ENCODE measurements around the gene SLC2A13. TPM values are rescaled to one million over a fixed set of nuclear protein-coding genes. Genes with fewer than 3 reads are reported as not detected.

The SLC2A13 gene
- 1 to 10 TPM; 4.9 to 5.6 TPM for total RNA-seq

GRCh38 chr12:40105515-40106201 lies at the start of gene SLC2A13:
Gene SLC2A13, minus strand, starts transcription at chr12:40106081. Its CDS starts 273 bp downstream, at chr12:40105808.
- peaks cover 39% of the 10 kb centered on the region for H3K4me1 Mint-ChIP-seq
- H3K27ac Mint-ChIP-seq, result peak within 1 kb of the TSS; percentile 57

GRCh38 chr12:40154381-40154780 lies 48.5 kb upstream of the SLC2A13 start:
- no peak for DNase-seq
- H3K36me3 Mint-ChIP-seq, result no peaks in the 10 kb centered on the region
- H3K9me3 Mint-ChIP-seq, result no peaks in the 10 kb centered on the region
- no peak overlapping the region for H3K4me3 Mint-ChIP-seq
- no peaks in the 10 kb centered on the region for H3K4me1 Mint-ChIP-seq
- H3K27me3 Mint-ChIP-seq, result peaks cover 25% of the 10 kb centered on the region
- H3K27ac Mint-ChIP-seq, result no peak overlapping the region

More at GRCh38 chr12:40105515-40106201, at the start of gene SLC2A13:
- Mint-ChIP-seq H3K36me3 (peaks cover 2% of the 10 kb centered on the region), H3K27me3 (peaks cover 20% of the 10 kb centered on the region), H3K9me3 (no peaks in the 10 kb centered on the region), H3K4me3 (peak within 1 kb of the TSS; percentile 84)
- DNase-seq, result peak; percentile 81

GRCh38 chr12:40153432-40153831 lies 47.6 kb upstream of the SLC2A13 start:
- H3K27me3 Mint-ChIP-seq, result peaks cover 25% of the 10 kb centered on the region
- no peak overlapping the region for H3K4me3 Mint-ChIP-seq
- no peaks in the 10 kb centered on the region for H3K36me3 Mint-ChIP-seq
- no peaks in the 10 kb centered on the region for H3K4me1 Mint-ChIP-seq
- no peak for DNase-seq
- no peaks in the 10 kb centered on the region for H3K9me3 Mint-ChIP-seq
- no peak overlapping the region for H3K27ac Mint-ChIP-seq

- H3K27ac Mint-ChIP-seq, result no peak overlapping the region
- H3K9me3 Mint-ChIP-seq, result no peaks in the 10 kb centered on the region
- peaks cover 23% of the 10 kb centered on the region for H3K27me3 Mint-ChIP-seq
- peak; percentile 19 for DNase-seq
- no peak overlapping the region for H3K4me3 Mint-ChIP-seq
- no peaks in the 10 kb centered on the region for H3K36me3 Mint-ChIP-seq
- no peaks in the 10 kb centered on the region for H3K4me1 Mint-ChIP-seq
These were observed 47.0 kb upstream of the SLC2A13 start for GRCh38 chr12:40152783-40153383.

- no peak overlapping the region for H3K4me3 Mint-ChIP-seq
- H3K36me3 Mint-ChIP-seq, result no peaks in the 10 kb centered on the region
- H3K27me3 Mint-ChIP-seq, result peaks cover 14% of the 10 kb centered on the region
- H3K27ac Mint-ChIP-seq, result no peak overlapping the region
- no peak for DNase-seq
- no peaks in the 10 kb centered on the region for H3K9me3 Mint-ChIP-seq
- H3K4me1 Mint-ChIP-seq, result no peaks in the 10 kb centered on the region
These were observed 43.9 kb upstream of the SLC2A13 start for GRCh38 chr12:40149673-40150260.

GRCh38 chr12:40146800-40147797 lies 41.2 kb upstream of the SLC2A13 start:
- DNase-seq, result no peak
- no peaks in the 10 kb centered on the region for H3K36me3 Mint-ChIP-seq
- peaks cover 8% of the 10 kb centered on the region for H3K27me3 Mint-ChIP-seq
- no peak overlapping the region for H3K27ac Mint-ChIP-seq
- no peaks in the 10 kb centered on the region for H3K4me1 Mint-ChIP-seq
- H3K4me3 Mint-ChIP-seq, result no peak overlapping the region
- H3K9me3 Mint-ChIP-seq, result no peaks in the 10 kb centered on the region

- Mint-ChIP-seq H3K36me3 (no peaks in the 10 kb centered on the region), H3K4me3 (no peak overlapping the region), H3K9me3 (no peaks in the 10 kb centered on the region), H3K27ac (no peak overlapping the region), H3K27me3 (peaks cover 9% of the 10 kb centered on the region), H3K4me1 (no peaks in the 10 kb centered on the region)
- DNase-seq, result no peak
These were observed 40.0 kb upstream of the SLC2A13 start for GRCh38 chr12:40145896-40146295.

- Mint-ChIP-seq H3K4me1 (no peaks in the 10 kb centered on the region), H3K27ac (no peak overlapping the region), H3K9me3 (no peaks in the 10 kb centered on the region)
These were observed 38.1 kb upstream of the SLC2A13 start for GRCh38 chr12:40144023-40144422.

GRCh38 chr12:40142001-40142744 lies 36.3 kb upstream of the SLC2A13 start:
- no peak overlapping the region for H3K4me3 Mint-ChIP-seq
- no peaks in the 10 kb centered on the region for H3K36me3 Mint-ChIP-seq
- no peaks in the 10 kb centered on the region for H3K9me3 Mint-ChIP-seq
- H3K27ac Mint-ChIP-seq, result no peak overlapping the region
- peaks cover 5% of the 10 kb centered on the region for H3K27me3 Mint-ChIP-seq
- DNase-seq, result no peak
- H3K4me1 Mint-ChIP-seq, result peaks cover 1% of the 10 kb centered on the region

More at GRCh38 chr12:40144023-40144422, 38.1 kb upstream of the SLC2A13 start:
- DNase-seq, result no peak
- Mint-ChIP-seq H3K4me3 (no peak overlapping the region), H3K27me3 (peaks cover 5% of the 10 kb centered on the region), H3K36me3 (no peaks in the 10 kb centered on the region)

GRCh38 chr12:40138526-40138925 lies 32.6 kb upstream of the SLC2A13 start:
- Mint-ChIP-seq H3K4me1 (peaks cover 1% of the 10 kb centered on the region), H3K4me3 (no peak overlapping the region), H3K9me3 (no peaks in the 10 kb centered on the region), H3K27ac (no peak overlapping the region), H3K27me3 (peaks cover 5% of the 10 kb centered on the region), H3K36me3 (no peaks in the 10 kb centered on the region)
- DNase-seq, result no peak

- Mint-ChIP-seq H3K36me3 (no peaks in the 10 kb centered on the region), H3K4me3 (no peak overlapping the region), H3K27me3 (peaks cover 5% of the 10 kb centered on the region), H3K9me3 (no peaks in the 10 kb centered on the region), H3K27ac (no peak overlapping the region), H3K4me1 (peaks cover 1% of the 10 kb centered on the region)
- no peak for DNase-seq
These were observed 31.4 kb upstream of the SLC2A13 start for GRCh38 chr12:40137252-40137651.

- H3K27ac Mint-ChIP-seq, result no peak overlapping the region
These were observed 21.5 kb upstream of the SLC2A13 start for GRCh38 chr12:40127408-40127807.

GRCh38 chr12:40123496-40123895 lies 17.6 kb upstream of the SLC2A13 start:
- no peaks in the 10 kb centered on the region for H3K9me3 Mint-ChIP-seq
- H3K4me1 Mint-ChIP-seq, result no peaks in the 10 kb centered on the region
- DNase-seq, result no peak
- peaks cover 20% of the 10 kb centered on the region for H3K27me3 Mint-ChIP-seq
- H3K27ac Mint-ChIP-seq, result no peak overlapping the region
- no peak overlapping the region for H3K4me3 Mint-ChIP-seq
- H3K36me3 Mint-ChIP-seq, result no peaks in the 10 kb centered on the region

More at GRCh38 chr12:40127408-40127807, 21.5 kb upstream of the SLC2A13 start:
- DNase-seq, result no peak
- Mint-ChIP-seq H3K36me3 (no peaks in the 10 kb centered on the region), H3K9me3 (no peaks in the 10 kb centered on the region), H3K27me3 (no peaks in the 10 kb centered on the region), H3K4me3 (no peak overlapping the region), H3K4me1 (no peaks in the 10 kb centered on the region)

GRCh38 chr12:40122842-40123241 lies 17.0 kb upstream of the SLC2A13 start:
- DNase-seq, result no peak
- Mint-ChIP-seq H3K27ac (no peak overlapping the region), H3K27me3 (peaks cover 24% of the 10 kb centered on the region), H3K9me3 (no peaks in the 10 kb centered on the region), H3K4me1 (peaks cover 1% of the 10 kb centered on the region), H3K36me3 (no peaks in the 10 kb centered on the region), H3K4me3 (no peak overlapping the region)

Measured in activated naive CD8-positive, alpha-beta T cell treated with anti-CD3 and anti-CD28 coated beads for 36 hours (primary cell).